HS-5 (cell line): ENCODE measurements around the gene ARPC5L.
"Not testable (repeated sequence)": the region's sequence is repeated elsewhere in the genome, so short reads cannot be mapped to it uniquely, and the experiment has no call there.

ENCODE experiments used
- DNase-seq: peaks from one replicate; pipeline ENCODE4 v3.0.0-alpha.2; 2012; ENCODE audit warnings: low read depth

Gene ARPC5L

GRCh38 chr9:124894035-124894740 is 32.3 kb downstream of the ARPC5L start:
- DNase-seq, result no peak

GRCh38 chr9:124894741-124895170 is 32.8 kb downstream of the ARPC5L start:
- no peak for DNase-seq

- DNase-seq, result no peak
These were observed 35.9 kb downstream of the ARPC5L start for GRCh38 chr9:124897570-124898460.

GRCh38 chr9:124899845-124900244 is 37.9 kb downstream of the ARPC5L start:
- no peak for DNase-seq

- DNase-seq, result no peak
These were observed 45.0 kb downstream of the ARPC5L start for GRCh38 chr9:124906966-124907365.

GRCh38 chr9:124908098-124908497 is 46.2 kb downstream of the ARPC5L start:
- no peak for DNase-seq

- DNase-seq, result no peak
These were observed 49.8 kb downstream of the ARPC5L start for GRCh38 chr9:124911766-124912165.

- DNase-seq, result no peak
These were observed 51.4 kb downstream of the ARPC5L start for GRCh38 chr9:124913378-124913777.

GRCh38 chr9:124914753-124915405 is 52.9 kb downstream of the ARPC5L start:
- no peak for DNase-seq

GRCh38 chr9:124920394-124920793 is 58.5 kb downstream of the ARPC5L start:
- not testable (repeated sequence) for DNase-seq
